Measurements from ENCODE around the gene ARHGAP32.
"Not testable (repeated sequence)": the region's sequence is repeated elsewhere in the genome, so short reads cannot be mapped to it uniquely, and the experiment has no call there.

DNA sequence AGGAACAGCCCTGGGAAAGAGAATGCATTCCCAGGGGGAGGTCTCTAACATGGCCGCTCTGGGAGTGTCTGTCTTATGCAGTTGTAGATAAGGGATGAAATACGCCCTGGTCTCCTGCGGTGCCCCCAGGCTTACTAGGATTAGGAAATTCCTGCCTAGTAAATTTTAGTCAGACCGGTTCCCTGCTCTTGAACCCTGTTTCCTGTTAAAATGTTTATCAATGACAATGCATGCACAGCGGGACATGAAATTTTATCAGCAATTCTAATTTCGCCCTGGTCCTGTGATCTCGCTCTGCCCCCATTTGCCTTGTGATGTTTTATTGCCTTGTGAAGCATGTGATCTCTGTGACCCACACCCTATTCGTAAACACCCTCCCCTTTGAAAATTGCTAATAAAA, 193.0 kb downstream of the ARHGAP32 start:
- TF ChIP-seq, protein P1, sequence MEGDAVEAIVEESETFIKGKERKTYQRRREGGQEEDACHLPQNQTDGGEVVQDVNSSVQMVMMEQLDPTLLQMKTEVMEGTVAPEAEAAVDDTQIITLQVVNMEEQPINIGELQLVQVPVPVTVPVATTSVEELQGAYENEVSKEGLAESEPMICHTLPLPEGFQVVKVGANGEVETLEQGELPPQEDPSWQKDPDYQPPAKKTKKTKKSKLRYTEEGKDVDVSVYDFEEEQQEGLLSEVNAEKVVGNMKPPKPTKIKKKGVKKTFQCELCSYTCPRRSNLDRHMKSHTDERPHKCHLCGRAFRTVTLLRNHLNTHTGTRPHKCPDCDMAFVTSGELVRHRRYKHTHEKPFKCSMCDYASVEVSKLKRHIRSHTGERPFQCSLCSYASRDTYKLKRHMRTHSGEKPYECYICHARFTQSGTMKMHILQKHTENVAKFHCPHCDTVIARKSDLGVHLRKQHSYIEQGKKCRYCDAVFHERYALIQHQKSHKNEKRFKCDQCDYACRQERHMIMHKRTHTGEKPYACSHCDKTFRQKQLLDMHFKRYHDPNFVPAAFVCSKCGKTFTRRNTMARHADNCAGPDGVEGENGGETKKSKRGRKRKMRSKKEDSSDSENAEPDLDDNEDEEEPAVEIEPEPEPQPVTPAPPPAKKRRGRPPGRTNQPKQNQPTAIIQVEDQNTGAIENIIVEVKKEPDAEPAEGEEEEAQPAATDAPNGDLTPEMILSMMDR (conservative IDR thresholded peaks at IDR 0.05; ENCODE audit: low read length) = not testable (repeated sequence)
- not testable (repeated sequence) for TF ChIP-seq EZH2phosphoT487 (IDR thresholded peaks at IDR 0.05; ENCODE audit: borderline replicate concordance, low read depth, low read length)
